Ishikawa (cell line): ENCODE results near the gene SH2D3C.

Experiments used
- CEBPB ChIP-seq: IDR thresholded peaks from 2 replicates; pipeline ENCODE4 v1.6.1; 2012
- CREB1 ChIP-seq: IDR thresholded peaks from 2 replicates; pipeline ENCODE4 v1.6.1; 2012; ENCODE audit warnings: low read depth
- EGR1 ChIP-seq: IDR thresholded peaks from 2 replicates; pipeline ENCODE4 v1.6.1; 2012
- EP300 ChIP-seq: IDR thresholded peaks from 2 replicates; pipeline ENCODE4 v1.6.1; 2012; ENCODE audit warnings: borderline replicate concordance
- FOXM1 ChIP-seq: IDR thresholded peaks from 2 replicates; pipeline ENCODE4 v1.6.1; 2012; ENCODE audit warnings: low read depth, borderline replicate concordance
- MAX ChIP-seq: IDR thresholded peaks from 2 replicates; pipeline ENCODE4 v1.6.1; 2012
- NFIC ChIP-seq: IDR thresholded peaks from 2 replicates; pipeline ENCODE4 v1.6.1; 2012
- RAD21 ChIP-seq: IDR thresholded peaks from 2 replicates; pipeline ENCODE4 v1.6.1; 2012; ENCODE audit warnings: low read depth
- REST ChIP-seq: IDR thresholded peaks from 2 replicates; pipeline ENCODE4 v1.6.1; 2012; ENCODE audit warnings: low read depth, mild to moderate bottlenecking
- TAF1 ChIP-seq: IDR thresholded peaks from 2 replicates; pipeline ENCODE4 v1.6.1; 2012; ENCODE audit warnings: low read depth, mild to moderate bottlenecking
- TCF12 ChIP-seq: IDR thresholded peaks from 2 replicates; pipeline ENCODE4 v1.6.1; 2012; ENCODE audit warnings: low read depth
- TEAD4 ChIP-seq: IDR thresholded peaks from 2 replicates; pipeline ENCODE4 v1.6.1; 2012
- USF1 ChIP-seq: IDR thresholded peaks from 2 replicates; pipeline ENCODE4 v1.6.1; 2012
- YY1 ChIP-seq: IDR thresholded peaks from 2 replicates; pipeline ENCODE4 v1.6.1; 2012; ENCODE audit warnings: low read depth
- ZBTB7A ChIP-seq: IDR thresholded peaks from 2 replicates; pipeline ENCODE4 v1.6.1; 2012; ENCODE audit warnings: low read depth

SH2D3C gene

GRCh38 chr9:127711831-127712274 lies 66.6 kb downstream of the SH2D3C start:
- TF ChIP-seq USF1 (no peak), EP300 (no peak), TAF1 (no peak), FOXM1 (no peak), TCF12 (no peak), RAD21 (no peak), CEBPB (no peak)

GRCh38 chr9:127711226-127711701 lies 67.2 kb downstream of the SH2D3C start:
- TF ChIP-seq MAX, result no peak

GRCh38 chr9:127710204-127710783 lies 68.2 kb downstream of the SH2D3C start:
- TF ChIP-seq CREB1 (no peak), USF1 (no peak), TAF1 (no peak), NFIC (no peak), TEAD4 (no peak), YY1 (no peak), EP300 (no peak), EGR1 (no peak), FOXM1 (no peak), ZBTB7A (no peak), TCF12 (no peak), MAX (no peak), REST (no peak), CEBPB (no peak)

- TF ChIP-seq TAF1, result no peak
Observed at GRCh38 chr9:127708952-127709587, 69.4 kb downstream of the SH2D3C start.

- TF ChIP-seq ZBTB7A, result no peak
- no peak for TF ChIP-seq TAF1
- TF ChIP-seq CEBPB, result no peak
- TF ChIP-seq EGR1, result no peak
- TF ChIP-seq RAD21, result peak; percentile 43; the same call in 1 of the 2 replicates
- no peak for TF ChIP-seq TCF12
- no peak for TF ChIP-seq USF1
Observed at GRCh38 chr9:127707766-127708165, 70.7 kb downstream of the SH2D3C start.

GRCh38 chr9:127706836-127707241 lies 71.6 kb downstream of the SH2D3C start, which contains the start of gene CFAP157:
CFAP157 (plus strand) TSS chr9:127706988; CDS start chr9:127707032, 44 bp downstream.
- no peak for TF ChIP-seq CEBPB
- TF ChIP-seq MAX, result no peak

- no peak for TF ChIP-seq ZBTB7A
- no peak for TF ChIP-seq FOXM1
- no peak for TF ChIP-seq CREB1
- no peak for TF ChIP-seq MAX
- no peak for TF ChIP-seq TEAD4
- no peak for TF ChIP-seq RAD21
- TF ChIP-seq REST, result no peak
- no peak for TF ChIP-seq EGR1
- no peak for TF ChIP-seq TAF1
- no peak for TF ChIP-seq TCF12
- no peak for TF ChIP-seq NFIC
- no peak for TF ChIP-seq CEBPB
- no peak for TF ChIP-seq EP300
- no peak for TF ChIP-seq YY1
Observed at GRCh38 chr9:127705577-127706379, 72.7 kb downstream of the SH2D3C start.
